Ishikawa (cell line): ENCODE results near the gene SCNN1B.

Experiments used
- CEBPB ChIP-seq: IDR thresholded peaks from 2 replicates; pipeline ENCODE4 v1.6.1; 2012
- CREB1 ChIP-seq: IDR thresholded peaks from 2 replicates; pipeline ENCODE4 v1.6.1; 2012; ENCODE audit warnings: low read depth
- EGR1 ChIP-seq: IDR thresholded peaks from 2 replicates; pipeline ENCODE4 v1.6.1; 2012
- EP300 ChIP-seq: IDR thresholded peaks from 2 replicates; pipeline ENCODE4 v1.6.1; 2012; ENCODE audit warnings: borderline replicate concordance
- FOXM1 ChIP-seq: IDR thresholded peaks from 2 replicates; pipeline ENCODE4 v1.6.1; 2012; ENCODE audit warnings: low read depth, borderline replicate concordance
- NFIC ChIP-seq: IDR thresholded peaks from 2 replicates; pipeline ENCODE4 v1.6.1; 2012
- RAD21 ChIP-seq: IDR thresholded peaks from 2 replicates; pipeline ENCODE4 v1.6.1; 2012; ENCODE audit warnings: low read depth
- TAF1 ChIP-seq: IDR thresholded peaks from 2 replicates; pipeline ENCODE4 v1.6.1; 2012; ENCODE audit warnings: low read depth, mild to moderate bottlenecking
- TCF12 ChIP-seq: IDR thresholded peaks from 2 replicates; pipeline ENCODE4 v1.6.1; 2012; ENCODE audit warnings: low read depth
- TEAD4 ChIP-seq: IDR thresholded peaks from 2 replicates; pipeline ENCODE4 v1.6.1; 2012
- YY1 ChIP-seq: IDR thresholded peaks from 2 replicates; pipeline ENCODE4 v1.6.1; 2012; ENCODE audit warnings: low read depth
- ZBTB7A ChIP-seq: IDR thresholded peaks from 2 replicates; pipeline ENCODE4 v1.6.1; 2012; ENCODE audit warnings: low read depth
- TF ChIP-seq, protein P1 (sequence below): IDR thresholded peaks from 2 replicates; pipeline ENCODE4 v1.6.1; 2012
- TF ChIP-seq, protein P2 (sequence below): IDR thresholded peaks from 2 replicates; pipeline ENCODE4 v1.6.1; 2012; ENCODE audit warnings: low read depth, mild to moderate bottlenecking
- TF ChIP-seq, protein P3 (sequence below): IDR thresholded peaks from 2 replicates; pipeline ENCODE4 v1.6.1; 2012

SCNN1B gene

DNA sequence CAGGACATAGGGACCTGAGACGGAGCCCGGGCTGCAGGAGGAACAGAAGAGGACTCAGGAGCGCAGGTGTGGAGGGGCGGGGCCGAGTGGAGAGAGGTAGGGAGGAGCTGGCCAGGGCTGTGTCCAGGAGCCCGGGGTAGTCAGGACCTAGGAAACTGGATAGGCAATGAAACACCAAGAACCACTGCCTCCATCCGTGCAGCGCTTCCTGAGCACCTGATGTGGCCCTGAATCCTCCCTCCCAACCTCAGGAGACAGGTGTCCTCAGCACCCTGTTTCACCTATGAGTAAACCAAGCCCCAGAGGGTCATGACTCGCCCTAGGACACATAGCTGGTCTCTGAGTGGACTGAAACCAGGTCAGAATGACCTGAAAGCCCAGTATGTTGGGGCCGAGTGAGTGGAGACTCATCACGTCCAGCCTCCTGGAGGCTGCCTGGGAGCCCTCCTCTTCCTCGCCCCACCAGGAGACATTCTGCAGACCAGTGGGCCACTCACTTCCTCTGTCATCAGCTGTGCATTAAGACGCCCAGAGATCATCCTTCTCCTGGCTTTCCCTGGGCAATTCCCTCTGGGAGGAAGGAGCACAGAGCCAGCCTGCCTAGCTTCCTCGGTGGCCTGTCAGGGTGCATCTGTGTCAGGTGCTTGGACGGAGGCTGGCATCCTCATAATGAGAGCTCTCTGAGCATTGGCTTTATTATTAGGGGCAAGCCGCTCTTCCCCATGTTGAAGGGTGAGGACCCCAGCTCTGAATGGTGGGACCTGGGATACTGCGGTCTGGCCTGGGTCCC is 72.8 kb downstream of the SCNN1B start:
- no peak for TF ChIP-seq ZBTB7A
- TF ChIP-seq, protein P1, sequence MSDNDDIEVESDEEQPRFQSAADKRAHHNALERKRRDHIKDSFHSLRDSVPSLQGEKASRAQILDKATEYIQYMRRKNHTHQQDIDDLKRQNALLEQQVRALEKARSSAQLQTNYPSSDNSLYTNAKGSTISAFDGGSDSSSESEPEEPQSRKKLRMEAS = no peak
- no peak for TF ChIP-seq TAF1
- no peak for TF ChIP-seq NFIC
- TF ChIP-seq YY1 = no peak
- TF ChIP-seq RAD21 = no peak
- TF ChIP-seq, protein P2, sequence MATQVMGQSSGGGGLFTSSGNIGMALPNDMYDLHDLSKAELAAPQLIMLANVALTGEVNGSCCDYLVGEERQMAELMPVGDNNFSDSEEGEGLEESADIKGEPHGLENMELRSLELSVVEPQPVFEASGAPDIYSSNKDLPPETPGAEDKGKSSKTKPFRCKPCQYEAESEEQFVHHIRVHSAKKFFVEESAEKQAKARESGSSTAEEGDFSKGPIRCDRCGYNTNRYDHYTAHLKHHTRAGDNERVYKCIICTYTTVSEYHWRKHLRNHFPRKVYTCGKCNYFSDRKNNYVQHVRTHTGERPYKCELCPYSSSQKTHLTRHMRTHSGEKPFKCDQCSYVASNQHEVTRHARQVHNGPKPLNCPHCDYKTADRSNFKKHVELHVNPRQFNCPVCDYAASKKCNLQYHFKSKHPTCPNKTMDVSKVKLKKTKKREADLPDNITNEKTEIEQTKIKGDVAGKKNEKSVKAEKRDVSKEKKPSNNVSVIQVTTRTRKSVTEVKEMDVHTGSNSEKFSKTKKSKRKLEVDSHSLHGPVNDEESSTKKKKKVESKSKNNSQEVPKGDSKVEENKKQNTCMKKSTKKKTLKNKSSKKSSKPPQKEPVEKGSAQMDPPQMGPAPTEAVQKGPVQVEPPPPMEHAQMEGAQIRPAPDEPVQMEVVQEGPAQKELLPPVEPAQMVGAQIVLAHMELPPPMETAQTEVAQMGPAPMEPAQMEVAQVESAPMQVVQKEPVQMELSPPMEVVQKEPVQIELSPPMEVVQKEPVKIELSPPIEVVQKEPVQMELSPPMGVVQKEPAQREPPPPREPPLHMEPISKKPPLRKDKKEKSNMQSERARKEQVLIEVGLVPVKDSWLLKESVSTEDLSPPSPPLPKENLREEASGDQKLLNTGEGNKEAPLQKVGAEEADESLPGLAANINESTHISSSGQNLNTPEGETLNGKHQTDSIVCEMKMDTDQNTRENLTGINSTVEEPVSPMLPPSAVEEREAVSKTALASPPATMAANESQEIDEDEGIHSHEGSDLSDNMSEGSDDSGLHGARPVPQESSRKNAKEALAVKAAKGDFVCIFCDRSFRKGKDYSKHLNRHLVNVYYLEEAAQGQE = no peak
- TF ChIP-seq CEBPB = no peak
- no peak for TF ChIP-seq TEAD4
- TF ChIP-seq TCF12 = no peak
- no peak for TF ChIP-seq EP300
- TF ChIP-seq EGR1 = no peak
- no peak for TF ChIP-seq CREB1
- TF ChIP-seq, protein P3, sequence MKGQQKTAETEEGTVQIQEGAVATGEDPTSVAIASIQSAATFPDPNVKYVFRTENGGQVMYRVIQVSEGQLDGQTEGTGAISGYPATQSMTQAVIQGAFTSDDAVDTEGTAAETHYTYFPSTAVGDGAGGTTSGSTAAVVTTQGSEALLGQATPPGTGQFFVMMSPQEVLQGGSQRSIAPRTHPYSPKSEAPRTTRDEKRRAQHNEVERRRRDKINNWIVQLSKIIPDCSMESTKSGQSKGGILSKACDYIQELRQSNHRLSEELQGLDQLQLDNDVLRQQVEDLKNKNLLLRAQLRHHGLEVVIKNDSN = no peak
- no peak for TF ChIP-seq FOXM1

DNA sequence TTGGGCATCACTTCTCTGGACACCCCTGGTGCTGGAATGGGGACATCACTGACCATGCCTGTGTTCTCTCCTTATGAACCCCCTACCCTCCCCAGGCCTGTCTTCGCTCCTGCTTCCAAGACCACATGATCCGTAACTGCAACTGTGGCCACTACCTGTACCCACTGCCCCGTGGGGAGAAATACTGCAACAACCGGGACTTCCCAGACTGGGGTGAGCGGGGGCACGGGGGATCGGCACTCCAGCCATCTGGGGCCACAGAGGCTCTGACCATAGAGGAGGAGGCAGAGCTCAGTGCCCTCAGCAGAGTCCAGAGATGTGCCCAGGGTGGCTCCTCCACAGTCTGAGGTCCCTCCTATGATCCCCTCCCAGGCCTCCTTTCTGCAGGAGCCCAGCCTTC is 73.5 kb downstream of the SCNN1B start:
- no peak for TF ChIP-seq EGR1
- TF ChIP-seq YY1 = no peak
- TF ChIP-seq FOXM1 = no peak
- TF ChIP-seq RAD21 = no peak
- TF ChIP-seq ZBTB7A = no peak
- no peak for TF ChIP-seq CEBPB
- TF ChIP-seq, protein P2 = no peak
- TF ChIP-seq, protein P3 = no peak
- TF ChIP-seq, protein P1 = no peak
- no peak for TF ChIP-seq TEAD4
- no peak for TF ChIP-seq EP300
- TF ChIP-seq CREB1 = no peak
- no peak for TF ChIP-seq TAF1
- TF ChIP-seq TCF12 = no peak

DNA sequence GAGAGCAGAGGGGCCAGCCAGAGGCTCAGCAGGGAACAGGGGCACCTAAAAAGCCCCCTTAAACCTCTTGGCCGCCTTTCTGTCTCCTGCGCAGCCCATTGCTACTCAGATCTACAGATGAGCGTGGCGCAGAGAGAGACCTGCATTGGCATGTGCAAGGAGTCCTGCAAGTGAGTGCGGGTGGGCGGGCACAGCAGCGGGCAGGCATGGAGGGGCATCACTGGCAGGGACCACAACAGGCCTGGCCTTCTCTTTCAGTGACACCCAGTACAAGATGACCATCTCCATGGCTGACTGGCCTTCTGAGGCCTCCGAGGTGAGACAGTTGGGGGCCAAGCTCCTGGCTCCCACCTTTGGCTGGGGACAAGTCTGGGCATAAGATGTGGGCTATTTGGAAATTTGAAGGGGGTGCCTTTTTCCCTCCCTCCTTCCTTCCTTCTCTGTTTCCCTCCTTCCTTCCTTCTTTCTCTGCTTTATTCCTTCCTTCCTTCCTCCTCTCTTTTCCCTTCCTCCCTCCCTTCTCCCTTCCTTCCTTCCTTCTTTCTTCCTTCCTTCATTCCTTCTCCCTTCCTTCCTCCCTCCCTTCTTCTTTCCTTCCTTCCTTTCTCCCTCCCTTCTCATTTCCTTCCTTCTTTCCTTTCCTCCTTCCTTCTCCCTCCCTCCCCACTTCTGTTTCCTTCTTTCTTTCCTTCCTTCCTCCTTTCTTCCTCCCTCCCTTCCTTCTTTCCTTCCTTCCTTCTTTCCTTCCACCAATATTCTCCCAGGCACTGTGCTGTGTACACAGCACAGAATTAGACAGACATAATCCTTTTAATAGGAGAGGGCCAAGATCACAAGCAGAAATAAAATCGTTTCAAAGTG is 75.2 kb downstream of the SCNN1B start:
- no peak for TF ChIP-seq FOXM1
- TF ChIP-seq, protein P3 = no peak
- TF ChIP-seq EP300 = no peak
- TF ChIP-seq YY1 = no peak
- TF ChIP-seq NFIC = no peak
- TF ChIP-seq ZBTB7A = no peak
- no peak for TF ChIP-seq RAD21
- no peak for TF ChIP-seq TAF1
- TF ChIP-seq, protein P1 = no peak
- TF ChIP-seq, protein P2 = no peak
- no peak for TF ChIP-seq EGR1
- no peak for TF ChIP-seq CEBPB
- TF ChIP-seq TEAD4 = no peak
